Effector memory CD4-positive, alpha-beta T cell (primary cell): ENCODE data around the gene EIF1B.

Experiments used
- DNase-seq, 3 donors: peaks; one replicate each; pipeline ENCODE4 v3.0.0-alpha.2; 2020
- H3K27ac ChIP-seq: 2 replicates; pipeline ENCODE4 v1.7.0; 2013; ENCODE audit warnings: mild to moderate bottlenecking, low read length, moderate library complexity; ENCODE audit not compliant: insufficient read depth, poor library complexity, severe bottlenecking
- H3K27me3 ChIP-seq: replicated peaks from 2 replicates; pipeline ENCODE4 v1.7.0; 2013; ENCODE audit warnings: mild to moderate bottlenecking, low read length; ENCODE audit not compliant: insufficient read depth, control insufficient read depth, poor library complexity, severe bottlenecking
- H3K36me3 ChIP-seq: 2 replicates; pipeline ENCODE4 v1.7.0; 2013; ENCODE audit warnings: mild to moderate bottlenecking, low read length, moderate library complexity; ENCODE audit not compliant: control insufficient read depth, insufficient read depth
- H3K4me1 ChIP-seq: 2 replicates; pipeline ENCODE4 v1.7.0; 2013; ENCODE audit warnings: low read length, mild to moderate bottlenecking; ENCODE audit not compliant: control insufficient read depth, insufficient read depth, poor library complexity, severe bottlenecking
- H3K4me3 ChIP-seq: 2 replicates; pipeline ENCODE4 v1.7.0; 2013; ENCODE audit warnings: low read length, low read depth, mild to moderate bottlenecking; ENCODE audit not compliant: insufficient read depth, poor library complexity, severe bottlenecking
- H3K9me3 ChIP-seq: 2 replicates; pipeline ENCODE4 v1.7.0; 2013; ENCODE audit warnings: mild to moderate bottlenecking, low read length, moderate library complexity; ENCODE audit not compliant: control insufficient read depth

Gene EIF1B

DNA sequence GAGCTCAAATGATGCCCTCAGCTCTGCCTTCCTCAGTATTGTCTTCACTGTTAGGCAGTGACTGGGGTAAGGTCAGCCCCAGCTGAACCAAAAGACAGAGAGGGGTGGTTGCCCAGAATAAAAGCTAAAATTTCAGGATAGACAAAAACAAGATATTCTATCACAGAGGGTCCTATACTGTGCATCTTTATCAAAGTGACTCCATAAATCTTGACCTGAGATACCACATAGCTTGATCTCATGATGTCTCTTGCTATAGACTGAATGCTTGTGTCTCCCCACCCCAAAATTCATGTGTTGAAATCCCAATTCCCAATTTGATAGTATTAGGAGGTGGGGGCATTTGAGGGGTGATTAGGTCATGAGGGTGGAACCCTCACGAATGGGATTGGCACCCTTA, 30.4 kb downstream of the EIF1B start:
- no peak for DNase-seq
- Histone ChIP-seq H3K4me3 (no peak overlapping the region), H3K36me3 (no peaks in the 10 kb centered on the region), H3K9me3 (no peaks in the 10 kb centered on the region), H3K27ac (no peak overlapping the region), H3K27me3 (no peaks in the 10 kb centered on the region), H3K4me1 (no peaks in the 10 kb centered on the region)

DNA sequence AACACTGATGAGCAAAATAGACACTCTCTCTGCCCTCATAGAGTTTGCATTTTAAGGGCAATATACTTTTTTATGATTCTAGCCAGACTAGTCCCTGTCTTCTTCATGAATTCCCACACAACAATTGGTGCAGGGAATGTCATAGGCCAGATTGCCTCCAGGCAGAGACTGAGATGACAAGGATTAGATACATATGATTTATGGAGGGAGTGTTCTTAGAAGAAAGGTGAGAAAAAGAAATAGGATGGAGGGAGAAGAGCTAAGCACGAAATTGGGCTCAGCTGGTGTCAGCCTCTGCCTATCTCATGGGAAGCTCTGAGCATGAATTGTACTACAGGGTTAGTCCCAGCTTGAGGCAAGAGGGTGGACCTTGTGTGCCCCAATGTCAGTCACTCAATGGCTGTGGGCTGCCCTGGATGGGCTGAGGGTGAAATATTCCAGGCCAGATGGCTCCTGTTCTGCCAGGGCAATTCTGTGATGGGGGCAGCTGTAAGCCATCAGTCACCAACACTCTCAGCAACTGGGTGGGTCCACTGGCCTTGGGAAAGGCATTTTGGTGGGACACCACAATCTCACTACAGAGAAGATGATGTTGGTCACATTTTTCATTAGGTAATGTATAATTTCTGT, 31.1 kb downstream of the EIF1B start:
- DNase-seq: no peak
- Histone ChIP-seq H3K4me1 (no peaks in the 10 kb centered on the region), H3K27ac (no peak overlapping the region), H3K36me3 (no peaks in the 10 kb centered on the region), H3K9me3 (no peaks in the 10 kb centered on the region), H3K27me3 (no peaks in the 10 kb centered on the region), H3K4me3 (no peak overlapping the region)

DNA sequence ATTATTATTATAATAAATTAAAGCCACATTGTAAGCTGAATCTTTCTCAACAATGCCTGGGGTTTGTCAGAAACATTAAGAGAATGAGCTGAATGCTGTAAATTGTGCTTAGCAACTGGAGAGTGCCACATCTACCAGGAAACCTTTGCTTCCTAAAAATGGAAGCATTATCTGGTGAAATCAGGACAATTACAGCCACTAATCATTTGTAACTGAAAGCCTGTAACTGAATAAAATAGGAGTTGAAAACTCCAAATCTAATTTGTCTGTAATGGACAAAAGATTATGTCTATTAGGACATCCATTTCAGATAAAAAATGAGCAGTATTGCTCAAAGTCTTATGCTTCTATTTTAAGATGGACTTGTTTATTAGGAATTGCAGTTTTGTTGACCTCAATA, 32.2 kb downstream of the EIF1B start:
- no peak overlapping the region for H3K4me3 ChIP-seq
- H3K9me3 ChIP-seq: no peaks in the 10 kb centered on the region
- DNase-seq: no peak
- H3K27me3 ChIP-seq: no peaks in the 10 kb centered on the region
- no peak overlapping the region for H3K27ac ChIP-seq
- H3K4me1 ChIP-seq: no peaks in the 10 kb centered on the region
- H3K36me3 ChIP-seq: no peaks in the 10 kb centered on the region

DNA sequence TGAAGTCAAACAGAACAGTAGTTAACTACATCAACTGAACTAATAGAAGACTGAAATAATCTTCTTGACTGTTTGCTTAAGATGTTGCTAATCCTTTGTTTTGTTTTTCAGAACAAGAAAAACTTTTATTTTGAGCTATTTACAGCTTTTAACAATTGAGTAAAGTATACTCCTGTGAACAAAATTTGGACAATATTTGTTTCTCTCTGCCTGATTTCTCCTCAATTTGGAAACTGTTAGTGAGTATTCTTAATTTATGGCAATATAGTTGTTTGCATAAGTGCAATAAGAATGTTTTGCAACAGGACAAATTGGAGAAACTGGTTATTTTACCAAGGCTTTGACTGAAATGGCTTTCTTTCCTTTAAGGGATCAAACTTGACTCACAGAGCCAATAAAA, 41.0 kb downstream of the EIF1B start:
- no peaks in the 10 kb centered on the region for H3K4me1 ChIP-seq
- no peaks in the 10 kb centered on the region for H3K9me3 ChIP-seq
- no peak overlapping the region for H3K27ac ChIP-seq
- H3K4me3 ChIP-seq: no peak overlapping the region
- H3K36me3 ChIP-seq: no peaks in the 10 kb centered on the region
- DNase-seq: no peak
- no peaks in the 10 kb centered on the region for H3K27me3 ChIP-seq

DNA sequence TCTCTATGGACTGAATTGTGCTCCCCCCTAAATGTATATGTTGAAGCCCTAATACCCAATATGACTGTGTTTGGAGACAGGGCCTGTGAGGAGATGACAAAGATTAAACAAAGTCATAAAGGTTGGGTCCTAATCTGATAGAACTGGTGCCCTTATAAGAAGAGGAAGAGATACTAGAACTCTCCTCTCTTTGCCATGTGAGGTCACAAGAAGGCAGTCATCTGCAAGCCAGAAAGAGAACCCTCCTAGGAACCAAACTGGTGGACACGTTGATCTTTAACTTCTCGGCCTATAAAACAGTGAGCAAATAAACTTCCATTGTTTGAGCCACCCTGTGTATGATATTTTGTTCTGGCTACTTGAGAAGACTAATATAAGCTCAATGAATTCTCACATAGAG, 45.9 kb downstream of the EIF1B start:
- H3K9me3 ChIP-seq: no peaks in the 10 kb centered on the region
- no peak for DNase-seq
- H3K27me3 ChIP-seq: no peaks in the 10 kb centered on the region
- H3K36me3 ChIP-seq: no peaks in the 10 kb centered on the region
- no peak overlapping the region for H3K27ac ChIP-seq
- no peak overlapping the region for H3K4me3 ChIP-seq
- no peaks in the 10 kb centered on the region for H3K4me1 ChIP-seq

DNA sequence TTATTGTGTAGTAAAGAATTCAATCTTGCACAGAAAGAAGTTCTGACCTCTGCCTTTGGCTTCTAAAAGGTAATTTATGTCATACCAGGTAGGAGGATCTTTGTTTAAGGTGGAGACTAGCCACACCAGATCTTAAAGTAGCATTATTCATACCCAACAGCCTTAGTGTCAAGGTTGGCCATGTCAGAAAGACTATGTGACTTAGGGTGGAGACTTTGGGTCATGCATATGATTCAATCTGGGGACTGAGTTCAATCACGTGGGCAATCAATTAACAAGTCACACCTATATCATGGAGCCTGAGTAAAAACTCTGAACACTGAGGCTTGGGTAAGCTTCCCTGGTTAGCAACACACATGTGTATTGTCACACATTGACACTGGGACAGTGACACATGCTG, 48.9 kb downstream of the EIF1B start:
- H3K36me3 ChIP-seq: no peaks in the 10 kb centered on the region
- no peaks in the 10 kb centered on the region for H3K27me3 ChIP-seq
- H3K4me1 ChIP-seq: no peaks in the 10 kb centered on the region
- no peak overlapping the region for H3K27ac ChIP-seq
- no peak for DNase-seq
- no peaks in the 10 kb centered on the region for H3K9me3 ChIP-seq
- no peak overlapping the region for H3K4me3 ChIP-seq
